Fibroblast of villous mesenchyme (primary cell): ENCODE data around the gene CXCL12. TPM values are rescaled to one million over a fixed set of nuclear protein-coding genes. Genes with fewer than 3 reads are reported as not detected.
A peak's percentile ranks its signal among the peaks of the same experiment; 100 is the strongest.

Source experiments
- DNase-seq: peaks from one replicate; pipeline ENCODE4 v3.0.0-alpha.2; 2010; ENCODE audit warnings: low read depth
- H3K4me3 ChIP-seq: 2 replicates; pipeline ENCODE4 v1.5.1; 2011; ENCODE audit warnings: low read depth, mild to moderate bottlenecking, low read length
- CTCF ChIP-seq: IDR thresholded peaks from 2 replicates; pipeline ENCODE4 v1.5.1; 2012; ENCODE audit warnings: low read depth, mild to moderate bottlenecking, low read length; ENCODE audit not compliant: insufficient read depth
- total RNA-seq: library from RNA; depleted of rRNA; stranded (reverse); fragments of >200 nt; gene quantifications from 2 replicates; pipeline ENCODE4 v1.2.3, GENCODE V29; 2012

Gene CXCL12
- total RNA-seq, 1 donor = 67.4 TPM

GRCh38 chr10:44352316-44353127 lies 32.4 kb downstream of the CXCL12 start:
- TF ChIP-seq CTCF = no peak
- H3K4me3 ChIP-seq = no peak overlapping the region
- DNase-seq = peak; percentile 51

- DNase-seq = no peak
- TF ChIP-seq CTCF = no peak
- no peak overlapping the region for H3K4me3 ChIP-seq
These were observed 36.4 kb downstream of the CXCL12 start for GRCh38 chr10:44348496-44348895.

- no peak overlapping the region for H3K4me3 ChIP-seq
- no peak for DNase-seq
- no peak for TF ChIP-seq CTCF
These were observed 37.1 kb downstream of the CXCL12 start for GRCh38 chr10:44347609-44348400.

- no peak for TF ChIP-seq CTCF
- no peak overlapping the region for H3K4me3 ChIP-seq
- DNase-seq = no peak
These were observed 40.2 kb downstream of the CXCL12 start for GRCh38 chr10:44344727-44345126.

GRCh38 chr10:44343843-44344242 lies 41.1 kb downstream of the CXCL12 start:
- DNase-seq = no peak
- no peak for TF ChIP-seq CTCF
- H3K4me3 ChIP-seq = no peak overlapping the region

GRCh38 chr10:44341886-44342285 lies 43.0 kb downstream of the CXCL12 start:
- no peak for DNase-seq
- TF ChIP-seq CTCF = no peak

More at GRCh38 chr10:44341886-44342285, 43.0 kb downstream of the CXCL12 start:
- H3K4me3 ChIP-seq = no peak overlapping the region
